ENCODE measurements around the gene HOMER3. TPM values are rescaled to one million over a fixed set of nuclear protein-coding genes. Genes with fewer than 3 reads are reported as not detected.
A peak's percentile ranks its signal among the peaks of the same experiment; 100 is the strongest.

Gene HOMER3
- polyA plus RNA-seq, 3 donors, result 45.1 to 88.1 (median 49.4) TPM

GRCh38 chr19:18982669-18983068, 41.7 kb upstream of the HOMER3 start:
- H3K27ac Mint-ChIP-seq, result no peak overlapping the region
- peaks cover 0 to 2% (median 0%) of the 10 kb centered on the region in 7 donors for H3K9me3 Mint-ChIP-seq
- H3K4me3 Mint-ChIP-seq, result no peak overlapping the region
- no peaks in the 10 kb centered on the region for H4K20me1 ChIP-seq (ENCODE audit: insufficient read depth, low read length)
- H3K27ac ChIP-seq (ENCODE audit: low read depth in 1 of 2, low read length in 2 of 2), result no peak overlapping the region
- intact Hi-C loops (cut with micrococcal nuclease), result no loop called here
- no peaks in the 10 kb centered on the region for H3K79me2 ChIP-seq (ENCODE audit: insufficient read depth, low read length)
- H3K27me3 ChIP-seq (ENCODE audit: control insufficient read depth in 2 of 2, insufficient read depth in 2 of 2, low read length in 2 of 2), result no peaks in the 10 kb centered on the region
- no peak overlapping the region for H2AFZ ChIP-seq (ENCODE audit: insufficient read depth, low read depth, low read length, poor library complexity, severe bottlenecking)
- H3K9me3 ChIP-seq (replicated peaks in 1 of 2; ENCODE audit: control insufficient read depth in 1 of 2, insufficient read depth in 1 of 2, low read length in 2 of 2), result no peaks in the 10 kb centered on the region
- no peak overlapping the region for H3K4me3 ChIP-seq (replicated peaks in 1 of 3; ENCODE audit: low read depth in 2 of 3, low read length in 3 of 3)
- no peak for DNase-seq
- H3K36me3 Mint-ChIP-seq, result no peaks in the 10 kb centered on the region
- H3K9ac ChIP-seq (ENCODE audit: insufficient read depth, low read length, poor library complexity, severe bottlenecking), result no peak overlapping the region
- H3K27me3 Mint-ChIP-seq (ENCODE audit: low read depth in 3 of 3), result peaks cover 0 to 2% (median 0%) of the 10 kb centered on the region in 3 donors
- H3K4me1 ChIP-seq (ENCODE audit: control insufficient read depth in 1 of 2, insufficient read depth in 2 of 2, low read length in 2 of 2), result peaks cover 41 to 45% of the 10 kb centered on the region in 2 donors
- H3K4me1 Mint-ChIP-seq, result peaks cover 45% of the 10 kb centered on the region
- no peak overlapping the region for H3K4me2 ChIP-seq (replicated peaks; ENCODE audit: extremely low read depth, low read length, poor library complexity, severe bottlenecking)
- no peaks in the 10 kb centered on the region for H3K36me3 ChIP-seq (replicated peaks in 1 of 2; ENCODE audit: control insufficient read depth in 1 of 2, insufficient read depth in 2 of 2, low read length in 2 of 2)
- no CpG with 5 or more reads among the region's 2 CpGs for WGBS (ENCODE audit: insufficient coverage)
- TF ChIP-seq CTCF (IDR thresholded peaks at IDR 0.05), result no peak

- peaks cover 0 to 4% (median 0%) of the 10 kb centered on the region in 7 donors for H3K9me3 Mint-ChIP-seq
Observed at GRCh38 chr19:18980432-18981020, 39.5 kb upstream of the HOMER3 start.

More at GRCh38 chr19:18980432-18981020, 39.5 kb upstream of the HOMER3 start:
- Histone ChIP-seq H4K20me1 (ENCODE audit: insufficient read depth, low read length) (no peaks in the 10 kb centered on the region), H3K9ac (ENCODE audit: insufficient read depth, low read length, poor library complexity, severe bottlenecking) (no peak overlapping the region), H2AFZ (ENCODE audit: insufficient read depth, low read depth, low read length, poor library complexity, severe bottlenecking) (no peak overlapping the region), H3K9me3 (replicated peaks in 1 of 2; ENCODE audit: control insufficient read depth in 1 of 2, insufficient read depth in 1 of 2, low read length in 2 of 2) (no peaks in the 10 kb centered on the region), H3K27ac (ENCODE audit: low read depth in 1 of 2, low read length in 2 of 2) (no peak overlapping the region), H3K4me3 (replicated peaks in 1 of 3; ENCODE audit: low read depth in 2 of 3, low read length in 3 of 3) (no peak overlapping the region), H3K4me1 (ENCODE audit: control insufficient read depth in 1 of 2, insufficient read depth in 2 of 2, low read length in 2 of 2) (peaks cover 35 to 37% of the 10 kb centered on the region in 2 donors), H3K79me2 (ENCODE audit: insufficient read depth, low read length) (no peaks in the 10 kb centered on the region), H3K36me3 (replicated peaks in 1 of 2; ENCODE audit: control insufficient read depth in 1 of 2, insufficient read depth in 2 of 2, low read length in 2 of 2) (no peaks in the 10 kb centered on the region), H3K27me3 (ENCODE audit: control insufficient read depth in 2 of 2, insufficient read depth in 2 of 2, low read length in 2 of 2) (no peaks in the 10 kb centered on the region), H3K4me2 (replicated peaks; ENCODE audit: extremely low read depth, low read length, poor library complexity, severe bottlenecking) (no peak overlapping the region)
- DNase-seq, result no peak
- Mint-ChIP-seq H3K27ac (peak overlapping the region in 1 of 7 donors; percentile 6), H3K4me3 (no peak overlapping the region), H3K4me1 (peaks cover 35% of the 10 kb centered on the region), H3K36me3 (no peaks in the 10 kb centered on the region), H3K27me3 (ENCODE audit: low read depth in 3 of 3) (peaks cover 0 to 2% (median 0%) of the 10 kb centered on the region in 3 donors)
- no peak for TF ChIP-seq CTCF (IDR thresholded peaks at IDR 0.05)
- intact Hi-C loops (cut with micrococcal nuclease), result no loop called here
- WGBS (ENCODE audit: insufficient coverage), result 81% methylated on average over 6 of the region's 7 CpGs
